Measurements from ENCODE around the gene PPP6R3.

- no peak for TF ChIP-seq CTCF (IDR thresholded peaks at IDR 0.05; ENCODE audit: low read depth, low read length)
- TF ChIP-seq MAX (IDR thresholded peaks at IDR 0.05; ENCODE audit: low read depth, low read length): no peak
Measured at GRCh38 chr11:68536706-68537105, 76.2 kb downstream of the PPP6R3 start.
